ENCODE measurements around the gene THBS2.
"Not testable (repeated sequence)": the region's sequence is repeated elsewhere in the genome, so short reads cannot be mapped to it uniquely, and the experiment has no call there.

THBS2 gene

GRCh38 chr6:169205176-169206160 is 48.2 kb downstream of the THBS2 start:
- peak; percentile 43 for DNase-seq

- DNase-seq: no peak
These were observed 49.5 kb downstream of the THBS2 start for GRCh38 chr6:169204167-169204566.

DNA sequence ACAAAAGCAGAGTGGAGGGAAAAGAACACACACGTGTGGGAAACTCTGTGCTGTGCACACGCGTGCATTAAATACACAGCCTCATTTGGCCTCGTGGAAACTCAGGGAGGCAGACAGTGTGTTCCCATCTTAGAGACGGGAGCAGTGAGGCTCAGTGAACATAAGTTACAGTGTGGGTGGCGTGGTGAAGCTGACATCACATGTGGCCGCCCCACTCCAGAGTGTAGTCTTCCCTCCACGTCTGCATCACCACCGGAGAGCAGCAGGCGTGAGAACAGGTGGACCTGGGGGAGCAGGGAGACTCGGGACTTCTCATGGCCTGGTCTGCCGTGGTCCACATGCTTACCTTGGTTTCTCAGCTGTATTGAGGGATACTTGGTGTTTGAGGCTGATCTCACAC is 51.7 kb downstream of the THBS2 start:
- DNase-seq: no peak

GRCh38 chr6:169200893-169201514 is 52.6 kb downstream of the THBS2 start:
- DNase-seq: no peak

DNA sequence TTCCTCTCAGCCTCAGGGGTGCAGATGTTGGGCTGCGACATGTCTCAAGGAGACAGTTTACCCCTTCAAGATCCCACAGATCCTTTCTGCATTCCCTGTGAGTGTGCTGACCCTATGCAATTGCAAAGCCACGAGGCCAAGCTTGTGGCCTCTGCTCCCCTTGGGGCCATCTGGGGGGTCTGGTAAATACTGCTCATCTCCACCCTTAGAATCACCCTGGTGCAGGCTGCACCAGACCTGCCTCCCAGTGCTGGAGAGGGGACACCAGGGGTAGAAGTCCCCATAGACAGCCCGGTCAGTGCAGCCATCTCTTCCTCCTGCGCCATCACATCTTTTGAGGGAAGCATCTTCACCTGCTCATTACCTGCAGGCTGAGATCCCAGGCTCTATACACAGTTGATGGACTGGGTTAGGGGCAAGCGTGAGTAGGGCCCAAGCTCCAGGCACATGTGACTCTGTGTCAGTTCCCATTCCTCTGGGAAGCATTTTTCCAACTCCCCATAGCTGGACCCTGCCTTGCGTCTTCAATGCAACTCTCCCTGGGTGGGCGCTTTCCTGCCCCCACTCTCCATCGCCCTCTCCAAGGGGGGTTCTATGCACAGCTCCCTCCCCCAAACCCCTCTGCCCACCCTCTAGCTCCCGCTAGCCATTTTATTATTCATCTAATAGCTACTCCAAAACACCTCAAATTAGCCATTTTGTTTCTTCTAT is 53.9 kb downstream of the THBS2 start:
- no peak for DNase-seq

- DNase-seq: no peak
These were observed 54.8 kb downstream of the THBS2 start for GRCh38 chr6:169198885-169199284.

- not testable (repeated sequence) for DNase-seq
These were observed 55.7 kb downstream of the THBS2 start for GRCh38 chr6:169197929-169198328.

GRCh38 chr6:169196279-169196678 is 57.4 kb downstream of the THBS2 start:
- not testable (repeated sequence) for DNase-seq

DNA sequence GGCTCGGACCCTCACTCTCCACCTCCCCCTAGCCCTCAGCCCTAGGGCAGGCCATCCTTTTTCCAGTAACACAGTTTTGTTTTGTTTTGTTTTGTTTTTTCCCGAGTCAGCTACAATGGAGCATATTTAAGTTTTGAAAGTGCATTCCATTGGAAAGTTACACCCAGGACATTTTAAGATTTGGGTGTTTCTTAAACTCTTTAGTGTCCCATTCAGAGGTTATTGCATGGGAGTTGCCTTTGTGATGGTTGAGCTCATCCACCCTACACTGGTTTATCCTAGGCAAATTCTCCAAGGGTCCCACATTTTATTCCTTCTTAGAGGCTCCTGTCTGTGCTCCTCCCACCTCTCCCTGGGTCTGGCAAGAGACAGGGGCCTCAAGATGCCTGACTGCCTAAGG is 58.9 kb downstream of the THBS2 start:
- DNase-seq: no peak

GRCh38 chr6:169190970-169191369 is 62.7 kb downstream of the THBS2 start:
- no peak for DNase-seq

GRCh38 chr6:169190144-169190584 is 63.5 kb downstream of the THBS2 start:
- DNase-seq: peak; percentile 97

DNA sequence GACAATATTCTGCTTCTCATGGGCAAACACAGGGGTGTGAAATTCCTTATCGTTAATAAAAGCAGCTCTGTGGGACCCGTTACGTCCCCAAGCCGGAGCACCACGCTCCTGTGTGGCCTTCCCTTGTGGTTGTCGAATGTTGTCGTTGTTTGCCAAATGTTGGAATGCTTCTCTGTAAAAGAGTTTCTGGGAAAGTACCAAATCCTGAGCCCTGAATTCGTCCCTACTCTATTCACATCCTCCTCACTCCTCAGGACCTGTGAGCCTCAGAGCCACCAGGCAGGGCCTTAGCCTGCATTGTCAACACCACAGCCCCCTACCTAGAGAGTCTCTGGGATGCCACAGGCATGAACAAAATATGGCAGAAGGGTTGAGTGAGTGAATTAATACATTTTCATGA is 64.0 kb downstream of the THBS2 start:
- no peak for DNase-seq

GRCh38 chr6:169189182-169189581 is 64.5 kb downstream of the THBS2 start:
- no peak for DNase-seq

DNA sequence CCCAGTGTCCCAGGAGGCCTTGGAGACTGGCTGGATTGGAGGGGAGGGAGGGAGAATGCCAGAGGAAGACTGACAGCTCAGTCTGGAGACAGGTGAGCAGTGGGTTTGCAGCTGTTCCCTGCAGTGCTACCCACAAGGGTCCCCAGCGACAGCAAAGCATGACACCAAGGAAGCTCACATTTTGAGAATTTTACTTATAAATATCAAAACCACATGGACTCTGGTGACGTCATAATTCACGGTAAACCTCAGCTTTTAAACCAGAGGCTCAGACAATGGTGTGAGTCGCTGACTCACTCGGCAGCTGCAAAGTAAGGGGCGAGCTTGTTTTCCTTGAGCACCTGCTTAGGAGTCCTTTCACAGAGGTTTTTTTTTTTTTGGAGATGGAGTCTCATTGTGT is 65.2 kb downstream of the THBS2 start:
- peak; percentile 59 for DNase-seq

- no peak for DNase-seq
These were observed 65.6 kb downstream of the THBS2 start for GRCh38 chr6:169188051-169188470.

- no peak for DNase-seq
These were observed 67.0 kb downstream of the THBS2 start for GRCh38 chr6:169186496-169187169.

GRCh38 chr6:169185692-169186485 is 67.8 kb downstream of the THBS2 start:
- no peak for DNase-seq

DNA sequence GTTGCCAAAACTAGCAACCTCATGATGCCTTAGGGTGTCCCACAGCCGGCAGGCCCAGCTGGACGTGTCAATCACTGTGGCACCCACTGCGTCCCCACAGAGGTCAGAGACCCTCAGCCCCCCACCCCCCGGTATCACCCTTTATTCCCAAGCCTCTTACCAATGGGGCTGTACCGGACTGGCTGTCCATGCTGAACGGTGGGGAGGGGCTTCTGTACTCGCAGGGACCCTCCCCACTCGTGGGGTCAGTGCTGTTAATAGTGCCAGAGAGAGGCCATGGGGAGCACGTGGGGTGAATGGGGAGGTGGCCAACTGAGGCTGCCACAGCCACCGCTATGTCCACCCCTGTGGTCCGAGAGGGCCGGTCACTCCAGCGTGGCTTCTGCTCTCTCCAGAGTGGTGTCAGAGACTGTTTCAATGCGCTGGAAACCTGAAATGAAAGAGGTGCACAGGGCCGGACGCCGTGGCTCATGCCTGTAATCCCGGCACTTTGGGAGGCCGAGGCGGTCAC is 68.6 kb downstream of the THBS2 start:
- no peak for DNase-seq

DNA sequence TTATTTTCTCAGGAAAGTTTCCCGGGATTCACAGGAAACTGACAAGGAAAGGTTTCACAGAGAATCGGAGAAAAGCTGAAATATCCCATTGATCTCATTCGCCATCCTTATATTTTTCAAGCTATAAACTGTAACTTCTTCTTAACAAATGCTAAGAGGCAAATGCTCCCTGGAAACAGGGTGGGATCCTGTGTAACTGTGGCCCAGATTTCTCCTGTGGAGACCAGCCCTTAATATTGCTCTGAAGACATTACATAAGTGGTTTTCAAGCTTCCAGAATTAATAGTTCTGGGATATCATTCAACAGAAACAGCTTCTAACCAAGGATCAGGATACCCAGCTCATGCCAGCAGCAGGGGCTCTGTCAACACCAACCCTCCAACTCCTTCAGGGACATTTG is 69.2 kb downstream of the THBS2 start:
- DNase-seq: no peak

GRCh38 chr6:169183233-169183632 is 70.4 kb downstream of the THBS2 start:
- no peak for DNase-seq

- not testable (repeated sequence) for DNase-seq
These were observed 73.8 kb downstream of the THBS2 start for GRCh38 chr6:169179831-169180230.

Data from NCI-H226 (cell line).